Naive thymus-derived CD4-positive, alpha-beta T cell (primary cell): ENCODE results near the gene MRPL24. TPM values are rescaled to one million over a fixed set of nuclear protein-coding genes. Genes with fewer than 3 reads are reported as not detected.
A peak's percentile ranks its signal among the peaks of the same experiment; 100 is the strongest.

Experiments used
- ATAC-seq: fragments of 150-1000 bp; cut with Tn5 transposase; 2 replicates; pipeline ENCODE4 v1.10.0; 2021; ENCODE audit warnings: mild to moderate bottlenecking, moderate library complexity
- CTCF ChIA-PET: fragments of 350-600 bp; sonication (Branson Sonifier 250); formaldehyde crosslinking; loops from one replicate; lab custom pipeline; 2021; ENCODE audit warnings: antibody characterized with exemption; lab: Charles Lee
- POLR2A ChIA-PET: fragments of 350-600 bp; sonication (Branson Sonifier 250); formaldehyde crosslinking; loops from one replicate; lab custom pipeline; 2021; ENCODE audit warnings: antibody characterized with exemption, inconsistent platforms; lab: Charles Lee
- DNase-seq, 9 donors: peaks; one replicate each; pipeline versions ENCODE4 v3.0.0 to v3.0.0-alpha.2; 2020 to 2022; ENCODE audit warnings: mixed read lengths in 1 of 9
- H3K27ac ChIP-seq: one replicate; pipeline ENCODE4 v1.7.0; 2013; ENCODE audit warnings: mild to moderate bottlenecking, low read depth, low read length, moderate library complexity
- H3K27me3 ChIP-seq, 2 donors: one replicate each; pipeline ENCODE4 v1.7.0; 2013; ENCODE audit warnings: low read length in 2 of 2, mild to moderate bottlenecking in 2 of 2, moderate library complexity in 2 of 2; ENCODE audit not compliant: control insufficient read depth in 2 of 2, insufficient read depth in 2 of 2
- H3K36me3 ChIP-seq, 3 experiments: 1 replicate in 2 of 3; 2 replicates in 1 of 3; pipeline ENCODE4 v1.7.0; 2013; ENCODE audit warnings: low read length in 3 of 3, mild to moderate bottlenecking in 3 of 3, moderate library complexity in 1 of 3; ENCODE audit not compliant: insufficient read depth in 3 of 3, control insufficient read depth in 2 of 3
- H3K4me1 ChIP-seq, 2 donors: one replicate each; pipeline ENCODE4 v1.7.0; 2013; ENCODE audit warnings: low read length in 2 of 2, mild to moderate bottlenecking in 2 of 2, moderate library complexity in 1 of 2; ENCODE audit not compliant: control insufficient read depth in 2 of 2, insufficient read depth in 2 of 2
- H3K4me3 ChIP-seq: 2 replicates; pipeline ENCODE4 v1.7.0; 2013; ENCODE audit warnings: mild to moderate bottlenecking, low read length
- H3K9me3 ChIP-seq, 3 experiments: 1 replicate in 2 of 3; 2 replicates in 1 of 3; pipeline ENCODE4 v1.7.0; 2013; ENCODE audit warnings: low read length in 3 of 3; ENCODE audit not compliant: control insufficient read depth in 2 of 3
- H3K27ac Mint-ChIP-seq, 9 donors: one replicate each; pipeline ENCODE4 v1.8.0; 2020 to 2022; ENCODE audit warnings: mixed read lengths in 9 of 9, mild to moderate bottlenecking in 8 of 9, moderate library complexity in 5 of 9, inconsistent platforms in 2 of 9
- H3K27me3 Mint-ChIP-seq, 5 donors: one replicate each; pipeline ENCODE4 v1.8.0; 2021 to 2022; ENCODE audit warnings: mixed read lengths in 5 of 5, mild to moderate bottlenecking in 1 of 5
- H3K36me3 Mint-ChIP-seq, 5 donors: one replicate each; pipeline ENCODE4 v1.8.0; 2020 to 2022; ENCODE audit warnings: mixed read lengths in 5 of 5, mild to moderate bottlenecking in 3 of 5, inconsistent platforms in 1 of 5
- H3K4me1 Mint-ChIP-seq, 7 donors: one replicate each; pipeline ENCODE4 v1.8.0; 2020 to 2022; ENCODE audit warnings: mixed read lengths in 7 of 7, mild to moderate bottlenecking in 3 of 7, inconsistent platforms in 1 of 7
- H3K4me3 Mint-ChIP-seq, 10 donors: one replicate each; pipeline ENCODE4 v1.8.0; 2020 to 2022; ENCODE audit warnings: mild to moderate bottlenecking in 10 of 10, mixed read lengths in 10 of 10, moderate library complexity in 6 of 10, inconsistent platforms in 2 of 10
- H3K9me3 Mint-ChIP-seq, 11 donors: one replicate each; pipeline ENCODE4 v1.8.0; 2020 to 2022; ENCODE audit warnings: mixed read lengths in 11 of 11, mild to moderate bottlenecking in 4 of 11, inconsistent platforms in 1 of 11, moderate library complexity in 1 of 11
- intact Hi-C, 2 donors: fragments of 100-400 bp; cut with micrococcal nuclease; formaldehyde crosslinking; loops; one replicate each; pipeline ENCODE4 v1.15.1; 2023
- polyA plus RNA-seq, 2 donors: library from polyadenylated mRNA; unstranded; fragments of 300-500 nt; fragmentation: Illumina TruSeq; gene quantifications; one replicate each; pipeline ENCODE4 v1.2.3, GENCODE V29; 2021
- total RNA-seq, 6 experiments: library from RNA in 5 of 6; stranded (reverse) in 5 of 6; gene quantifications; 1 replicate in 5 of 6; 2 replicates in 1 of 6; pipeline ENCODE4 v1.2.3 and lab custom pipeline; 2021 to 2026

Gene MRPL24
- total and polyA plus RNA-seq, 7 experiments from 2014 or later, result 19.1 to 98.0 (median 49.2) TPM

DNA sequence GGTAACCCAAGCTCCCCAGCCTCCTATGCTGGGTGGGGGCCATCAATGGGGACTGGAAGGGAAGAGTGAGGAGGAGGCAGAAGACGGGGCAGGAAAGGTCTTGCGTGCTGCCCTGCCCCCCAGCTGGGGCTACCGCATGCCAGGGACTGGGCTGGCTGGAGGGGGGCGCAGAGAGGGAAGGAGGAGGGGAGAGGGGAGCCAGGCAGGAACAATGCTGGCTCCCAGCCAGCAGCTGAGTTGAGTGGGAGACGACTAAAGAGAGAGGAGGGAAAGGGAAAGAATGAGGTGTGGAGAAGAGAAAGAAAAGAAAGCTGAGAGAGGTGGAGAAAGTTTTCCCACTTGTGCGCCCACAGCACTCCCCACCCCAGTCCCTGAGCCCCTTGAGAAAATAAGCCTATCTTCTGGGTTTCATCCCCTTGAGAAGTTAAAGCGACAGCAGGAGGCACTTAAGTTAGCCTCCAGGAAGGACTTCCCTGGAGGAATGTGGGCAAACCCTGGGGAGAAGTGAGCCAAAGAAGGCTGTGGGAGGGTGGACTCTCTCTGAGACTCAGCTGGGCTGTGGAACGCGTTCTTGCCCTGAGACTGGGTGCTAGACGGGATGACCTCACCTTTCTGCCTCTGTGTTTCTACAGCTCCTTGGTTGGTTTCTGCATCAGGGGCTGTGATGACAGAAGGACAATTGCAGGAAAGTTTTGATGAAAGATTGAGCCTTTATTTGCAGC is 50.8 kb downstream of the MRPL24 start:
- ChIA-PET CTCF (interaction anchor here (0.7 to 8.9 kb wide), 27 partner anchors 13 to 200 kb away, joined by 3 to 234 read pairs (median 4); partner anchors contain the start of genes CRABP2, INSRR, ISG20L2 and METTL25B), POLR2A (interaction anchor here (0.6 to 6.7 kb wide), 6 partner anchors 16 to 98 kb away, joined by 3 to 53 read pairs (median 4); partner anchors contain the start of genes CRABP2, HDGF, ISG20L2 and METTL25B)
- intact Hi-C loops, result loop anchor here (1.0 to 5.0 kb wide), 9 partner anchors 16 to 237 kb away; partner anchors contain the start of genes NTRK1 (in 2 of the 2), MRPL24 (in 1 of the 2) and PRCC (in 1 of the 2)
- Mint-ChIP-seq H3K27ac (peak overlapping the region in 2 of 9 donors; percentile 1 to 59), H3K4me3 (peak overlapping the region in 1 of 10 donors; percentile 60), H3K9me3 (no peaks in the 10 kb centered on the region), H3K27me3 (peaks cover 43 to 67% (median 50%) of the 10 kb centered on the region in 5 donors), H3K4me1 (peaks cover 17 to 30% (median 25%) of the 10 kb centered on the region in 7 donors), H3K36me3 (no peaks in the 10 kb centered on the region)
- H3K36me3 ChIP-seq, result no peaks in the 10 kb centered on the region
- no peak overlapping the region for H3K4me3 ChIP-seq
- H3K27me3 ChIP-seq, result peaks cover 0 to 5% of the 10 kb centered on the region in 2 donors
- ATAC-seq (no peak), DNase-seq (no peak)
- no peak overlapping the region for H3K27ac ChIP-seq
- H3K9me3 ChIP-seq, result no peaks in the 10 kb centered on the region
- H3K4me1 ChIP-seq, result peaks cover 5 to 14% of the 10 kb centered on the region in 2 donors

DNA sequence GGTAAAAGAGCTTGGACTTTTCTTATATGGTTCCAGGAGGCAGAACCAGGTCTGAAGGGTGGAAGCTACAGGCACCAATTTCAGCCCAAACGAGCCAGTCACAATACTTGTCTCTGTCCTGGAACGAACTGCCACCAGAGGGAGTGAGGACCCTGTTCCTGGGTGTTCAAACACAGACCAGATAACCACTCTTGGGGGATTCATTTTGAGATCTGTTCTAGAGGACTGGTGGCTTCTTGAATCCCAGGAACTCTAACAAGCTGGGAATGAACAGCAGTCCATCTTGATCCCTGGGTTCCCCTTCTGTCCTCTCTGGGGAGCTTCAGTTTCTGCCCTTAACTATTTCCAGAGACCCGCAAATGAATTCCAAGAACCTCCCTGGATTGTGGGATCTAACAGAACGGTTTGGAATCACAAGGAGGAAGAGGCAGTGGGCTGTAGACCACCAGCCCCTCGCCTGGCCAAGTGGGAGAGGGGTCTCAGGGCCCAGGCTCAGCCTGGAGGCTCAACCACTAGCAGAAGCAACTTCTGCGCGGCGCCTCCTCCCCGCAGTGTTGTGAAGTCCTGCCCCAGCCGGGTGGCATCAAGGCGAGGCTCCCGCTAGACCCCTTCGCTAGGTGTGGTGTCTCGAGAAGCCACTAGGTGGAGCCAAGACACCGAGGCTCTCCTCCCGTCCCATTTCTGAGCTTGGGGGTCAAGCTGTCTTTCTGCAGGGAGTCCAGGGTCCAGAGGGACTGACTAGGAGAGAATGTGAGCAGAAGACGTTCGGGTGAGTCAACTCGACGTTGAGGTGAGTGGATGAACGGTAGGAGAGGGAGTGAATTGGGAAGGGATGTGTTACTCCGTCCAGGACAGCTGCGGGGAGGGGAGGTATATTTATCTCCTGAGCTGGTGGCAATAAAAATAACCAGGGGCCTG is 51.6 kb downstream of the MRPL24 start:
- Mint-ChIP-seq H3K4me1 (peaks cover 20 to 35% (median 30%) of the 10 kb centered on the region in 7 donors), H3K4me3 (peak overlapping the region in 5 of 10 donors; percentile 48 to 78 (median 60)), H3K36me3 (no peaks in the 10 kb centered on the region), H3K27me3 (peaks cover 38 to 62% (median 44%) of the 10 kb centered on the region in 5 donors), H3K27ac (peak overlapping the region in 3 of 9 donors; percentile 1 to 74 (median 60)), H3K9me3 (no peaks in the 10 kb centered on the region)
- peak; percentile 98 for ATAC-seq
- DNase-seq, result peak; percentile 54 to 78 (median 71)
- intact Hi-C loops, result loop anchor here (1.0 to 5.0 kb wide), 9 partner anchors 17 to 238 kb away; partner anchors contain the start of genes NTRK1 (in 2 of the 2), MRPL24 (in 1 of the 2) and PRCC (in 1 of the 2)
- Histone ChIP-seq H3K27me3 (peaks cover 0 to 5% of the 10 kb centered on the region in 2 donors), H3K27ac (no peak overlapping the region), H3K36me3 (no peaks in the 10 kb centered on the region), H3K4me1 (peaks cover 5 to 20% of the 10 kb centered on the region in 2 donors), H3K9me3 (no peaks in the 10 kb centered on the region), H3K4me3 (no peak overlapping the region)
- ChIA-PET POLR2A (interaction anchor here (0.6 to 6.7 kb wide), 7 partner anchors 17 to 97 kb away, joined by 3 to 53 read pairs (median 4); partner anchors contain the start of genes CRABP2, HDGF, ISG20L2 and METTL25B), CTCF (interaction anchor here (0.7 to 8.9 kb wide), 32 partner anchors 12 to 247 kb away, joined by 3 to 234 read pairs (median 4); partner anchors contain the start of genes CRABP2, INSRR, ISG20L2 and METTL25B)

Other genes with a start within 250 kb of the MRPL24 start
- 100 to 1,000 TPM in 2 of 5 experiments, 10 to 100 TPM in 3; 48.1 to 190 (median 67.7) TPM for gene MEF2D, start 240.3 kb downstream of the MRPL24 start, total RNA-seq
- 10 to 100 TPM in 1 of 2 donors, 1 to 10 TPM in 1; 4.5 to 10.0 TPM for gene MEF2D, start 240.3 kb downstream of the MRPL24 start, polyA plus RNA-seq
- 10 to 100 TPM in 1 of 5 experiments, under 1 TPM in 1, not detected in 3; 0.24 to 14.4 TPM for gene IQGAP3, start 168.5 kb downstream of the MRPL24 start, total RNA-seq
- not detected for gene IQGAP3, start 168.5 kb downstream of the MRPL24 start, polyA plus RNA-seq
- gene TTC24, start 161.4 kb downstream of the MRPL24 start, total RNA-seq, result 10 to 100 TPM in 1 of 5 experiments, 1 to 10 TPM in 4; 2.8 to 10.2 (median 7.4) TPM
- 1 to 10 TPM in 1 of 2 donors, under 1 TPM in 1; 0.97 to 1.5 TPM for gene TTC24, start 161.4 kb downstream of the MRPL24 start, polyA plus RNA-seq
- 10 to 100 TPM; 25.6 to 58.8 (median 40.7) TPM for gene NAXE, start 149.3 kb downstream of the MRPL24 start, total RNA-seq
- gene NAXE, start 149.3 kb downstream of the MRPL24 start, polyA plus RNA-seq, result 100 to 1,000 TPM in 1 of 2 donors, 10 to 100 TPM in 1; 98.0 to 113 TPM
- 10 to 100 TPM; 33.3 to 49.6 (median 39.1) TPM for gene GPATCH4, start 139.6 kb downstream of the MRPL24 start, total RNA-seq
- 10 to 100 TPM; 46.5 to 59.1 TPM for gene GPATCH4, start 139.6 kb downstream of the MRPL24 start, polyA plus RNA-seq
- gene HAPLN2, start 121.7 kb downstream of the MRPL24 start, total RNA-seq, result not detected
- gene HAPLN2, start 121.7 kb downstream of the MRPL24 start, polyA plus RNA-seq, result not detected
- not detected for gene BCAN, start 99.0 kb downstream of the MRPL24 start, total RNA-seq
- gene BCAN, start 99.0 kb downstream of the MRPL24 start, polyA plus RNA-seq, result not detected
- gene NES, start 63.7 kb downstream of the MRPL24 start, total RNA-seq, result under 1 TPM in 1 of 5 experiments, not detected in 4; 0.05 TPM
- not detected for gene NES, start 63.7 kb downstream of the MRPL24 start, polyA plus RNA-seq
- gene CRABP2, start 35.5 kb downstream of the MRPL24 start, total RNA-seq, result 1 to 10 TPM in 4 of 5 experiments, under 1 TPM in 1; 0.38 to 2.5 (median 1.4) TPM
- gene CRABP2, start 35.5 kb downstream of the MRPL24 start, polyA plus RNA-seq, result 1 to 10 TPM in 1 of 2 donors, under 1 TPM in 1; 0.40 to 1.1 TPM
- gene METTL25B, start 12.6 kb downstream of the MRPL24 start, total RNA-seq, result 10 to 100 TPM; 16.0 to 29.8 (median 29.1) TPM
- 1 to 10 TPM; 4.4 to 5.1 TPM for gene METTL25B, start 12.6 kb downstream of the MRPL24 start, polyA plus RNA-seq
- gene ISG20L2, start 12.3 kb downstream of the MRPL24 start, total RNA-seq, result 10 to 100 TPM; 44.7 to 59.9 (median 53.9) TPM
- gene ISG20L2, start 12.3 kb downstream of the MRPL24 start, polyA plus RNA-seq, result 10 to 100 TPM; 15.3 to 20.6 TPM
- 100 to 1,000 TPM in 1 of 5 experiments, 10 to 100 TPM in 4; 64.1 to 224 (median 91.2) TPM for gene HDGF, start 10.6 kb upstream of the MRPL24 start, total RNA-seq
- 10 to 100 TPM; 25.0 to 39.3 TPM for gene HDGF, start 10.6 kb upstream of the MRPL24 start, polyA plus RNA-seq
- 10 to 100 TPM; 53.2 to 88.9 (median 61.7) TPM for gene PRCC, start 26.4 kb upstream of the MRPL24 start, total RNA-seq
- gene PRCC, start 26.4 kb upstream of the MRPL24 start, polyA plus RNA-seq, result 10 to 100 TPM; 40.9 to 60.8 TPM
- gene SH2D2A, start 75.8 kb upstream of the MRPL24 start, total RNA-seq, result 100 to 1,000 TPM in 1 of 5 experiments, 10 to 100 TPM in 4; 14.7 to 164 (median 54.3) TPM
- 10 to 100 TPM; 12.7 to 15.7 TPM for gene SH2D2A, start 75.8 kb upstream of the MRPL24 start, polyA plus RNA-seq
- under 1 TPM in 1 of 5 experiments, not detected in 4; 0.63 TPM for gene INSRR, start 118.0 kb upstream of the MRPL24 start, total RNA-seq
- not detected for gene INSRR, start 118.0 kb upstream of the MRPL24 start, polyA plus RNA-seq
- 10 to 100 TPM in 1 of 5 experiments, 1 to 10 TPM in 2, not detected in 2; 3.2 to 17.3 (median 3.3) TPM for gene NTRK1, start 119.8 kb upstream of the MRPL24 start, total RNA-seq
- gene NTRK1, start 119.8 kb upstream of the MRPL24 start, polyA plus RNA-seq, result under 1 TPM in 1 of 2 donors, not detected in 1; 0.09 TPM
- under 1 TPM; 0.19 to 0.88 (median 0.30) TPM for gene PEAR1, start 152.6 kb upstream of the MRPL24 start, total RNA-seq
- 1 to 10 TPM in 1 of 2 donors, under 1 TPM in 1; 0.82 to 1.2 TPM for gene PEAR1, start 152.6 kb upstream of the MRPL24 start, polyA plus RNA-seq
- not detected for gene LRRC71, start 179.5 kb upstream of the MRPL24 start, total RNA-seq
- gene LRRC71, start 179.5 kb upstream of the MRPL24 start, polyA plus RNA-seq, result not detected